ENCODE measurements around the gene PTPRN2.
"Not testable (repeated sequence)": the region's sequence is repeated elsewhere in the genome, so short reads cannot be mapped to it uniquely, and the experiment has no call there.

The PTPRN2 gene

GRCh38 chr7:158315881-158316280 lies 271.7 kb downstream of the PTPRN2 start:
- no peak for DNase-seq

DNA sequence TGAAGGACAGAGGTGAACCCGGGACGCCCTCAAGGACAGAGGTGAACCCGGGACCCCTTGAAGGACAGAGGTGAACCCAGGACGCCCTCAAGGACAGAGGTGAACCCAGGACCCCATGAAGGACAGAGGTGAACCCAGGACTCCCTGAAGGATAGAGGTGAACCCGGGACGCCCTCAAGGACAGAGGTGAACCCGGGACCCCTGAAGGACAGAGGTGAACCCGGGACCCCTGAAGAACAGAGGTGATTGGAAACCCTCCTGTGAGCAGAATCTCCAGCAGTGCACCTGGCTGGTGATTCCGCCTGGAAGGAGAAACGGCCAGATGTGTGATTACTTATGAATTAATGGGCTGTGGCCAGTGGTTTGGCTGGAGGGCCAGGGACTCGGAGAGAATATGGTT lies 272.3 kb downstream of the PTPRN2 start:
- no peak for DNase-seq

DNA sequence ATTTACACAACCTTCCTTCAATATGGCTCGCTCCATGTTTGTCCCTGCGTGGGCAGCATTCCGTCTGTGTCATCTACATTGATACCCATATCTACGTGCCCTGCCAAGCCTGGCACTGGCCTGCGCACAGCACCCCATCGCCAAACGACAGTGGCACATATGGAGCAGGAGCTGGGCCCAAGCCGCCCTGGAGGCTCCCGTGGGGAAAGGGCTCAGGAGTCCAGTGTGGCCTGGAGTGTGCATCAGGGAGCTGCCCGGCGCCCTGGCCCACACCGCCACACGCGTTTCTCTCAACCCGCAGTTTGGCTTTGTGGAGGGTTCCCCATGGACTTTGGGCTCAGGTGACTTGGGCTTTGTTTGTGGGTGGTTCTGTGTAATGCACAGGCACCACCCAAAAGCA lies 273.2 kb downstream of the PTPRN2 start:
- no peak for DNase-seq

DNA sequence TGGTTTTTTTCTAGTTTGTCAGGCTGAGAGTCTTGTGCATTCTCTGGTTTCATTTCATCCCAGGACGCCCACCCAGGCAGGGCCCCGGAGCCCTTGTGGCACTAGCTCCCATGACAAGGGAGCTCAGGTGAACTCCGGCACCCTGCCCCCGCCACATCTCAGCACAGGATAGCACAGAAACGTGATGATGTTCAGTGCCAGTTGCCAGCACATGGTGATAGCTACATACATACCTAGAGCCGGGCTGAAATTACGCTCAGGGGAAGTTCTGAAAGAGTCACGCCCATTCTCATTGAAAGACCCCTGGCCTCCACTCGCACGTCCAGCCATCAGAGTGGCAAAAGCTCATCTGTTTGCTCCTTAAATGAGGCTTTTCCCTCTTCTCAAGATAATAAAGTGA lies 273.7 kb downstream of the PTPRN2 start:
- DNase-seq, result no peak

- DNase-seq, result no peak
Observed at GRCh38 chr7:158312789-158313188, 274.8 kb downstream of the PTPRN2 start.

GRCh38 chr7:158311791-158312190 lies 275.8 kb downstream of the PTPRN2 start:
- DNase-seq, result no peak

DNA sequence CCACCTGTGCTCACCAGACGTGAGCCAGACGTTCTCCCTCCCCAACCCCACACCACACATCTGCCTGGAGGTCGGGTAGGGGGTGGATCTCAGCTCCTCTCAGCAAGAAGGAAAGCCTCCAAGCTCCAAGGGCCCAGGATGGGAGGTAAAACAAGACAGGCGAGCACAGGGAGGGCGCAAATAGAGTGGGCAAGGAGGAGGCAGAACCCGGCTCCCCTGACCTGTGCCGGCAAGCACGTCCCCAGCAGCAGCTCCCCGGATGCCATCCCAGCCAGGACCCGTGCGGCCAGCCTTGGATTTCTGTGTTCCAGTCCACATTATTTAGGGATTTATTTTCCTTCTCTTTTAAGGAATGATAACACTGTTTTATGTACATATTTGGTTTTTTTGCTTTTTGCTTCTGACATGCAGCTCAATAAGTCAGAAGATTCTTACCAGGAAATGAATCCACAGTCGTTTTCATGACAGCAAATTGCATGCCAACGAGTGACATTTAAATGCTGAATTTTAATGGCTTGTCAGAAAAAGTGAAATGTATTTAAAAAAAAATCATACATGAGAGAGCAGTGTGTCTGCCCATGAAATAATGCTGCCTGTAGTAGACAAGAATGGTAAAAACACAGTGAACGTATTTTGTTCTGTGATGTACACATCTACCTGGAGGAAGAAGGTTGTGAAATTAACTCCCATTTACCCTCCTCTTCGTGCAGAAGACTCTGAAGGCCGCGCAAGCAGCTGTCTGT lies 276.5 kb downstream of the PTPRN2 start:
- DNase-seq, result no peak

DNA sequence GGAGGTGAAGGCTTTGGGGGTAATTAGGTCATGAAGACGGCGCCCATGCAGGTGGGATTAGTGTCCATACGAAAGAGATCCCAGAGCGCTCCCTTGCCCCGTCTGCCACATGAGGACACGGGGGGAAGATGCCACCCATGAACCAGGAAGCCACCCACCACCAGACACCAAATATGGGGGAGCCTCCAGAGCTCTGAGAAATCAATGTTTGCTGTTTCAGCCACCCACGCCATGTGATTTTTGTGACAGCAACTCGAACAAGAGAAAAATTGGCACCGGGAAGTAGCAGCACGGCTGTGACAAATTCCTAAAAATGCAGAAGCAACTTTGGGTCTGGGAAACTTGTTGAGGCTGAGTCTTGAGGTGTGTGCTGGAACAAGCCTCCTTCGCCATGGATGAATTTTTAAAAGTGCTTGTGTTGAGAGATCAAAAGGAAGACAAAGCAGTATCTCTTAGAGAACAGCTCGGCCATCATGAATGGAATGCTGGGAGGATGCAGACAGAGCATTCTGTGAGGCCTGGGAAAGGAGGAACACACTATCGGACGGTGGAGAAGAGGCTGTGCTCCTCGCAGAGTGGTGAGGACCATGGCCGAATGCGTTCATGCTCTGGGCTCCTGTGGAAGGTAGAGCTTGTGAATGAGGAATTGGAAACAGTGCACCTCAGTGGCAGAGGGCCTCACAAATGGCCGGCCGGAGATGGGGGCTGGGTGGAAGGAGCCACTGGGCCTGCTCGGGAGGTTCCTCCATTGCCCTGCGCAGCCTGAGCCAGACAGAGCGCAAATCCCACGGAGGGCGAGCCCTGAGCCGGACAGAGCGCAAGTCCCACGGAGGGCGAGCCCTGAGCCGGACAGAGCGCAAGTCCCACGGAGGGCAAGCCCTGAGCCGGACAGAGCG lies 277.5 kb downstream of the PTPRN2 start:
- DNase-seq, result no peak

DNA sequence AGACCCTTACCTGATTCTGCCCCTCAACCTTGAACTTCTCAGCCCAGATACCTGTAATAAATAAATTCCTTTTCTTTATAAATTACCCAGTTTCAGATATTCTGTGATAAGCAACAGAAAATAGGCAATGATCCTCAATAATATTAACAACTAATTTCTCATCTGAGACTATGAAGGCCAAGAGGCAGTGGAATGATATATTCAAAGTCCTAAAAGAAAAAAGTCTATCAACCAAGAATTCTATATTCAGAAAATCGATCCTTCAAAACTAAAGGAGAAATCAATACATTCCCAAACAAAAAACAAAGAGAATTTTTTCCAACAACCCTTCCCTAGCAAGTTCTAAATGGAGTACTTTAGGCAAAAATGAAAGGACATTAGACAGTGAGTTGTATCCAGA lies 279.6 kb downstream of the PTPRN2 start:
- no peak for DNase-seq

GRCh38 chr7:158304072-158304471 lies 283.6 kb downstream of the PTPRN2 start:
- DNase-seq, result not testable (repeated sequence)

DNA sequence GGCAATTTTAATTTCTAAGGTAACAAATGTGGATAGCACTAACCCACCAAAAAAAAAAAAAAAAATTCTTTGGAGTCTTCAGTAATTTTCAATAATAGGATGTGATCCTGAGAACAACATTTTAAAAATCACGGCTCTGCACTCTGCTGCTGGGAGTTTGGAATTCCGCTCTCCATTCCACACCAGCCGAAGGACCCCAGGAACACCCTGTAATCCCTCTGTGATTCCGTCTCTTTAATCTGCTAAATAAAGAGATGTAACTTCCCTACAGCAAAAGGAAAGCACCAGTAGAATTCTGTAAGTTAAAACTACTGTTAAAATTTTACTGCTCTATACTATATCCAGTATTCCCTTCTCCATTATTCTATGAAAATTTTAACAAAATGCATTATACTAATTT lies 284.5 kb downstream of the PTPRN2 start:
- DNase-seq, result no peak

DNA sequence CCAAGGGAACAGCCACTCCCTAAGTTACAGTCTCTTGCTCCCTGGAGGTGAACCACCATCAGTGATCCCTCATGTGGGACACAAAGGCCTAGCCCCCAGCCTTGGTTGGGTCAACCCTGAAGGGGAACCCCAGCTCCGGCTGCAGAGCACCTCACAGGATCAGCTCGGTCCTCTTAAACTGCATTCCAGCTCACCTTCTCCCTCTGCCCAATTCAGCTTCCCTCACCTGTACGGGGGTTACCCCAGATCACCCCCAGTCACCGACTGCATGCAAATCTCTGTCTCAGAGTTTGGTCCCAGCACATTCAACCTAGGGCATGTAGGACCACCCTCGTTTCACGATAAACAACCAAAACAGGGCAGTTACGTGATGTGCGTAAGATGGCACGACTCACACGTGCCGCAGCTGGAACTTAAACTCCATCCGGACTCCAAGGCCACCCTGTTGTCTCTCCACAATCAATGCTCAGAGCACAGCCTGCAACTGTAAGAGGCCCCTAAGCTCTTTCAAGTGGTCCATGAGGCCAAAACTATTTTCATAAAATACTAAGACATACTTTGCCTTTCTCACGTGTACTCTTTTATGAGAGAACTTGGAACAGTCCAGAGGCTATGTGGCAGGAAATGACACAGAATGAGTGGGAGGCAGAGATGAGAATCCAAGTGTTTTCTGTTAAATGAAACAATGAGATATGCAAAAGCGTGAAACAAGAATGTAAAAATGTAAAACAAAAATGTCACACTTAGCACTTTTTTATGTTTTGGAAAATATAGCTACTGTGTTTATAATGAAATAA lies 285.2 kb downstream of the PTPRN2 start:
- DNase-seq, result no peak

- DNase-seq, result no peak
Observed at GRCh38 chr7:158301207-158301606, 286.4 kb downstream of the PTPRN2 start.

DNA sequence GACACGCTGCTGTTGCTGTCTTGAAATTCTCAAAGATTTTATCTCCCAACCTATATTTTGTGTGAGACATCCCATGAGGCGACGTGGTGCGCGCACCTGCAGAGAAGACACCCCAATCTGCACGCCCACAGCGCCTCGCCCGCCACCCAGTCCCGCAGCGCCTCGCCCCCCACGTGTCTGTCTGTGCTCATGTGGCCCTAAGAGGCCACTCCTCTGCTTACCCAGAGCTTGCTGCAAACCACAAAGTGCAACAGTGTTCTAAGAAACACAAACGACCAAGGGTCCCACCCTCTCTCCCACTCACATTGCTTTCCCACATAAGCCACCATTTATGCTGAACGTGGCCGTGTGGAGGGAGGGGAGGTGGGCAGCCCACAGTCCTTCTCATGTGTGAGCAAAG lies 287.2 kb downstream of the PTPRN2 start:
- no peak for DNase-seq

DNA sequence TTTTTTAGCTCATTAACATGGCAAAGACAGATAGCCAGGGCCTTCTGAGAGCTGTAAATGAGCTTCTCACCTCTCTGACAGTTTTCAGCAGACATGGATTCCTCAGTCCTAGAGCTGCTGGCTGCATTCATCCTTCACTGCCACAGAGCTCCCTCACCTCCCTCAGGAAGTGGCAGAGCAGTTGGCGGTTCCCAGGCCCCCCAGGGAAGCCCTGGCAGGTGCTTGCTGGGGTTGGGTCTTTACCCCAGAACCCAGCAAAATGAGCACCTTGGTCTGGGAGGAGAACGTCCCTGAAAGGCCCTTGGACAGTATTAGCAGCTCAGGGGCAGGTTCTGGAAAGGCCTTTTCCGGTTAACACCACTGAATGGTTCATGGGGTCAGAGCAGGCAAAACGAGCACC lies 288.0 kb downstream of the PTPRN2 start:
- no peak for DNase-seq

DNA sequence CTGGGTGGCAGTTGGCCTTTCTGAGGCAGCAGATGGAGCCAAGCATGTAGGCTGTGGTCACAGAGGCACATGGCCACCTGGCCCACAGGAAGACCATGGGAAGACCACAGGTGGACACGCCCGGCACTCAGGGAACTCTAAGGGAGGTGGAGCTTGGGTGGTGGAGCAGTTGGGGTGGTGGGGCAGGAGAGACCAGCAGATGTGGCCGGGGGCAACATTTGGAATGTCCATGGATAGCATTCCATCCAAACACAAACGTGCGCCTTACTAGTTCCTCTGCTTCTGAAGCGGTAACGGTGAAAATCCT lies 290.9 kb downstream of the PTPRN2 start:
- DNase-seq, result no peak

GRCh38 chr7:158295966-158296797 lies 291.4 kb downstream of the PTPRN2 start:
- DNase-seq, result no peak

DNA sequence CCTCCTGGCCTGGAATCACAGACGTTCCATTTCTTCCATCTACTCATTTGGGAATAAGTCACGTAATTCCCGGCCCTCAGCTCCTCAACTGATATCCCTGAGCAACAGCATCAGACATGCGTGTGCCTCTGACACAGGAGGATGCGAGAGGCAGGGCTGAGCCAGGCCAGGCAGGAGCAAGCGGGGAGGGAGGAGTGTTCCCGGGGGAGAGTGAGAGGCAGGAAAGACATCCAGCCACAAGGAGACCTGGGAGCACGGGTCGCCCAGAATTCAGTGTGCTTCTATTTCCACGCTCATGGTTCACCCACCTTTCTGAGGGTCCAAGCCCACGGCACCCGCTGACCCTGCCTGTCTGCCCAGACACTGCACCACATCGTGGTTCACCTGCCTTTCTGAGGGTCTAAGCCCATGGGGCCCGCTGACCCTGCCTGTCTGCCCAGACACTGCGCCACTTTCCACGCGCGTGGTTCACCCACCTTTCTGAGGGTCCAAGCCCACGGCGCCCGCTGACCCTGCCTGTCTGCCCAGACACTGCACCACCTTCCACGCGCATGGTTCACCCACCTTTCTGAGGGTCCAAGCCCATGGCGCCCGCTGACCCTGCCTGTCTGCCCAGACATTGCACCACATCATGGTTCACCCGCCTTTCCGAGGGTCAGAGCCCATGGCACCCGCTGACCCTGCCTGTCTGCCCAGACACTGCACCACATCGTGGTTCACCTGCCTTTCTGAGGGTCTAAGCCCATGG lies 293.0 kb downstream of the PTPRN2 start:
- not testable (repeated sequence) for DNase-seq

GRCh38 chr7:158292948-158293347 lies 294.7 kb downstream of the PTPRN2 start:
- DNase-seq, result no peak

GRCh38 chr7:158291998-158292397 lies 295.6 kb downstream of the PTPRN2 start:
- DNase-seq, result no peak

DNA sequence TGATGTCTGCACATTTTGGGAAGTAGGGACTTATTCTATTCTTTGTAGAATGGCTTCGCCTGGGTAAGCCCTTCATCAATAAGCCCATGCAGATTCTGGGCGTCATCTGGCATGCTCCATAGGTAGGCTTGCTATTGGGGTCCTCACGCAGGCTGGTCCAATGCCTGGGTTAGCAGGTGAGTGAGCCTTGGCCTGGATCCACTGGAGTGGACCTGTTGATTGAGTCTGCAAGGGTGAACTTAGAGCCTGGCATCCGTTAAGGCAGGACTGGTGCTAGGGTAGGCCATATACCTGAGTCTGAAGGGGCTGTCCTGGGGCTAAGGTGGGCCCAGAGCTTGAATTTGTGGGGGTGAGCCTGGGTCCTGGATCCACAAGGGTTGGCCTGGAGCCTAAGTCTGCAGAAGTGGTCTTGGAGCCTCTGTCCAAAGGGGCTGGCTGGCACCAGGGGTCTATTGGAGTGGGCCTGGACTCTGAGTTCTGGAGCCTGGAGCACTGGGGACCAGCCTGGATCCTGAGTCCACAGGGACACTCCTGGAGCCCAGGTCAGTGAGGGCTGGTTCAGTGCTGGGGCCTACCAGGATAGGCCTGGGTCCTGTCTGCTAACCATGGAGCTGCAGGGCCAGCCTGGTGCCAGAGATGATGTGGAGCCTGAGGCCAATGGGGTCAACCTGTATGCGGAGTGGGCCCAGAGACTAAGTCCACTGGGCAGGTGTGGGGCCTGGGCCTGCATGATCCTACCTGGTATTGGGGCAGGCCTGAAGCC lies 297.7 kb downstream of the PTPRN2 start:
- no peak for DNase-seq
